H9 (cell line): ENCODE data around the gene TNIP2. TPM values are rescaled to one million over a fixed set of nuclear protein-coding genes. Genes with fewer than 3 reads are reported as not detected.

ENCODE experiments used
- DNase-seq: peaks from one replicate; pipeline ENCODE4 v3.0.0-alpha.2; 2017
- H2AFZ ChIP-seq: one replicate; pipeline ENCODE4 v1.6.1; 2013; ENCODE audit warnings: mild to moderate bottlenecking, low read length, control low read depth, moderate library complexity
- H2AK5ac ChIP-seq: 2 replicates; pipeline ENCODE4 v1.6.1; 2013; ENCODE audit warnings: low read length, control low read depth, mixed read lengths; ENCODE audit not compliant: insufficient read length
- H2BK120ac ChIP-seq: one replicate; pipeline ENCODE4 v1.6.1; 2013; ENCODE audit warnings: low read depth, mild to moderate bottlenecking, low read length, control low read depth, inconsistent platforms; ENCODE audit not compliant: poor library complexity, severe bottlenecking
- H2BK12ac ChIP-seq: 2 replicates; pipeline ENCODE4 v1.6.1; 2013; ENCODE audit warnings: low read length, control low read depth, mixed read lengths, low read depth; ENCODE audit not compliant: insufficient read length
- H2BK15ac ChIP-seq: 2 replicates; pipeline ENCODE4 v1.6.1; 2013; ENCODE audit warnings: low read depth, low read length, control low read depth
- H2BK20ac ChIP-seq: one replicate; pipeline ENCODE4 v1.6.1; 2013; ENCODE audit warnings: low read depth, mild to moderate bottlenecking, low read length, control low read depth, inconsistent platforms; ENCODE audit not compliant: poor library complexity, severe bottlenecking
- H2BK5ac ChIP-seq: 2 replicates; pipeline ENCODE4 v1.6.1; 2013; ENCODE audit warnings: low read length, control low read depth, mixed read lengths; ENCODE audit not compliant: insufficient read length
- H3K14ac ChIP-seq: 2 replicates; pipeline ENCODE4 v1.6.1; 2013; ENCODE audit warnings: low read length, control low read depth; ENCODE audit not compliant: insufficient read depth
- H3K18ac ChIP-seq: 2 replicates; pipeline ENCODE4 v1.6.1; 2013; ENCODE audit warnings: low read depth, mild to moderate bottlenecking, mixed read lengths, low read length, control low read depth; ENCODE audit not compliant: insufficient read length
- H3K23ac ChIP-seq: 2 replicates; pipeline ENCODE4 v1.6.1; 2013; ENCODE audit warnings: low read length, control low read depth, mixed read lengths, low read depth; ENCODE audit not compliant: insufficient read length
- H3K23me2 ChIP-seq: 2 replicates; pipeline ENCODE4 v1.6.1; 2013; ENCODE audit warnings: low read depth, mild to moderate bottlenecking, mixed read lengths, low read length, control low read depth; ENCODE audit not compliant: insufficient read length, poor library complexity, severe bottlenecking
- H3K27ac ChIP-seq: 2 replicates; pipeline ENCODE4 v1.5.1; 2013; ENCODE audit warnings: low read length, control low read depth, mixed read lengths, low read depth; ENCODE audit not compliant: insufficient read length
- H3K27me3 ChIP-seq: 2 replicates; pipeline ENCODE4 v1.6.1; 2013; ENCODE audit warnings: low read length, control low read depth, inconsistent platforms; ENCODE audit not compliant: insufficient read depth
- H3K4ac ChIP-seq: 2 replicates; pipeline ENCODE4 v1.6.1; 2013; ENCODE audit warnings: low read depth, mild to moderate bottlenecking, control low read depth, inconsistent platforms, low read length, moderate library complexity
- H3K4me1 ChIP-seq: 2 replicates; pipeline ENCODE4 v1.6.1; 2013; ENCODE audit warnings: low read length, control low read depth, inconsistent platforms; ENCODE audit not compliant: insufficient read depth
- H3K4me2 ChIP-seq: 2 replicates; pipeline ENCODE4 v1.6.1; 2013; ENCODE audit warnings: low read length, control low read depth, mixed read lengths; ENCODE audit not compliant: insufficient read length, insufficient read depth
- H3K56ac ChIP-seq: 2 replicates; pipeline ENCODE4 v1.6.1; 2013; ENCODE audit warnings: low read depth, mild to moderate bottlenecking, mixed read lengths, low read length, control low read depth; ENCODE audit not compliant: insufficient read length
- H3K79me1 ChIP-seq: 2 replicates; pipeline ENCODE4 v1.6.1; 2013; ENCODE audit warnings: low read depth, mild to moderate bottlenecking, moderate library complexity, low read length, control low read depth, inconsistent platforms; ENCODE audit not compliant: insufficient read depth, poor library complexity, severe bottlenecking
- H3K79me2 ChIP-seq: 2 replicates; pipeline ENCODE4 v1.6.1; 2013; ENCODE audit warnings: low read length, control low read depth, inconsistent platforms; ENCODE audit not compliant: insufficient read depth
- H3K9ac ChIP-seq: 2 replicates; pipeline ENCODE4 v1.6.1; 2013; ENCODE audit warnings: low read length, control low read depth, mixed read lengths; ENCODE audit not compliant: insufficient read length; ENCODE audit errors: extremely low read depth
- H3K9me3 ChIP-seq: one replicate; pipeline ENCODE4 v1.6.1; 2013; ENCODE audit warnings: low read depth, low read length, inconsistent platforms; ENCODE audit not compliant: control insufficient read depth
- H3T11ph ChIP-seq: one replicate; pipeline ENCODE4 v1.6.1; 2013; ENCODE audit warnings: mild to moderate bottlenecking, low read length, control low read depth, inconsistent platforms
- H4K20me1 ChIP-seq: one replicate; pipeline ENCODE4 v1.6.1; 2013; ENCODE audit not compliant: control insufficient read depth, insufficient read length, insufficient read depth
- H4K5ac ChIP-seq: 2 replicates; pipeline ENCODE4 v1.6.1; 2013; ENCODE audit warnings: low read depth, mild to moderate bottlenecking, mixed read lengths, low read length, control low read depth; ENCODE audit not compliant: insufficient read length
- H4K8ac ChIP-seq: replicated peaks from 2 replicates; pipeline ENCODE4 v1.6.1; 2013; ENCODE audit warnings: low read length, control low read depth, mixed read lengths, low read depth; ENCODE audit not compliant: insufficient read length
- H4K91ac ChIP-seq: 2 replicates; pipeline ENCODE4 v1.6.1; 2013; ENCODE audit warnings: low read depth, mild to moderate bottlenecking, moderate library complexity, mixed read lengths, low read length, control low read depth; ENCODE audit not compliant: insufficient read length
- H3K27ac Mint-ChIP-seq, 3 experiments: 2 replicates in 2 of 3; 3 replicates in 1 of 3; pipeline ENCODE4 v1.8.0; 2020 to 2021; ENCODE audit warnings: mixed read lengths in 3 of 3, mild to moderate bottlenecking in 1 of 3, moderate library complexity in 1 of 3
- H3K27me3 Mint-ChIP-seq: 2 replicates; pipeline ENCODE4 v1.8.0; 2021; ENCODE audit warnings: low read depth, mild to moderate bottlenecking, moderate library complexity, mixed read lengths
- H3K36me3 Mint-ChIP-seq, 3 experiments: 2 replicates in 2 of 3; 3 replicates in 1 of 3; pipeline ENCODE4 v1.8.0; 2020 to 2021; ENCODE audit warnings: low read depth in 3 of 3, mixed read lengths in 3 of 3; ENCODE audit not compliant: insufficient read depth in 1 of 3
- H3K4me1 Mint-ChIP-seq, 2 experiments: 2 replicates each; pipeline ENCODE4 v1.8.0; 2020; ENCODE audit warnings: mixed read lengths in 2 of 2
- H3K4me3 Mint-ChIP-seq, 2 experiments: 2 replicates in 1 of 2; 3 replicates in 1 of 2; pipeline ENCODE4 v1.8.0; 2020 to 2021; ENCODE audit warnings: mild to moderate bottlenecking in 2 of 2, mixed read lengths in 2 of 2, moderate library complexity in 1 of 2
- H3K9me3 Mint-ChIP-seq, 2 experiments: 2 replicates in 1 of 2; 3 replicates in 1 of 2; pipeline ENCODE4 v1.8.0; 2020; ENCODE audit warnings: mild to moderate bottlenecking in 2 of 2, mixed read lengths in 2 of 2, moderate library complexity in 1 of 2
- WGBS: extraction: QIAGEN DNeasy Blood & Tissue Kit; methylation state at CpG from one replicate; pipeline ENCODE4 v1.1.7; 2013; ENCODE audit warnings: missing lambda C conversion rate, low lambda C conversion rate, mixed read lengths; ENCODE audit not compliant: insufficient read length; ENCODE audit errors: extremely low coverage; 5-methylcytosine and 5-hydroxymethylcytosine counted together
- total RNA-seq: library from RNA; stranded (reverse); gene quantifications from 2 replicates; pipeline ENCODE4 v1.2.1, GENCODE V29; 2021
- TF ChIP-seq, protein P1 (sequence below): fragments of 200-600 bp; sonication (generic); conservative IDR thresholded peaks from 3 replicates; pipeline ENCODE4 v1.8.0; 2021; ENCODE audit warnings: antibody characterized with exemption, mild to moderate bottlenecking

Gene TNIP2
- total RNA-seq, 1 experiment from 2014 or later = 44.7 TPM

DNA sequence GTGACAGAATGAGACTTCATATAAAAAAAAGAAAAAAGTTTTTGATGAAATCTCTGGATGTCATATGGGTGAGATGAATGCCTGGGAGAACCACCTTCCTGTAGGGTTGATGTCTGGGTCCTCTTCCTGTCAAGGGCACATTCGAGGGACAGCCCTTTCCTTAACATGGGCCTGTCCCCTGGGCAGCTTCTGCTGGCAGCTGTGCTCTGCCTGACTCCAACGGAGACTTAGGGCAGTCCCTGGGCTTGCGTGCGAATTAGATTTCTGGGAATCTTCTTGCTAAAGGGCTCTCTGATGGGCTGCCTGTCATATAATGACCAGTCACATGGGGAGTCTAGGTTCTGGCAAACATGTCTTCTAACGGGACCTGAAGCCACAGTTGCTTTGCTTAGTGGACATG is 40.7 kb downstream of the TNIP2 start:
- Histone ChIP-seq H3K4me1 (no peaks in the 10 kb centered on the region), H4K8ac (no peak overlapping the region), H3K4me2 (no peak overlapping the region), H3K14ac (no peak overlapping the region), H2AK5ac (no peak overlapping the region), H4K91ac (no peak overlapping the region), H2BK15ac (no peak overlapping the region), H4K20me1 (no peaks in the 10 kb centered on the region), H2BK20ac (no peak overlapping the region), H3K23ac (no peak overlapping the region), H2BK120ac (no peak overlapping the region), H3K79me2 (no peaks in the 10 kb centered on the region), H3T11ph (no peak overlapping the region), H3K23me2 (no peaks in the 10 kb centered on the region), H3K56ac (no peak overlapping the region), H3K18ac (no peak overlapping the region), H3K4ac (no peak overlapping the region), H3K27ac (no peak overlapping the region), H3K79me1 (no peaks in the 10 kb centered on the region), H2BK5ac (no peak overlapping the region), H3K9ac (no peak overlapping the region), H3K9me3 (no peaks in the 10 kb centered on the region), H2BK12ac (no peak overlapping the region), H3K27me3 (no peaks in the 10 kb centered on the region), H2AFZ (no peak overlapping the region), H4K5ac (no peak overlapping the region)
- H3K4me3 Mint-ChIP-seq = no peak overlapping the region
- peaks cover 0 to 3% of the 10 kb centered on the region in 2 experiments; a peak in 1 of 5 replicates for H3K9me3 Mint-ChIP-seq
- WGBS = no CpG with 5 or more reads among the region's 5 CpGs
- peak overlapping the region in 1 of 3 experiments; percentile 44; a peak in 1 of 7 replicates for H3K27ac Mint-ChIP-seq
- H3K4me1 Mint-ChIP-seq = peaks cover 4 to 7% of the 10 kb centered on the region in 2 experiments; a peak in 3 of 4 replicates
- TF ChIP-seq, protein P1, sequence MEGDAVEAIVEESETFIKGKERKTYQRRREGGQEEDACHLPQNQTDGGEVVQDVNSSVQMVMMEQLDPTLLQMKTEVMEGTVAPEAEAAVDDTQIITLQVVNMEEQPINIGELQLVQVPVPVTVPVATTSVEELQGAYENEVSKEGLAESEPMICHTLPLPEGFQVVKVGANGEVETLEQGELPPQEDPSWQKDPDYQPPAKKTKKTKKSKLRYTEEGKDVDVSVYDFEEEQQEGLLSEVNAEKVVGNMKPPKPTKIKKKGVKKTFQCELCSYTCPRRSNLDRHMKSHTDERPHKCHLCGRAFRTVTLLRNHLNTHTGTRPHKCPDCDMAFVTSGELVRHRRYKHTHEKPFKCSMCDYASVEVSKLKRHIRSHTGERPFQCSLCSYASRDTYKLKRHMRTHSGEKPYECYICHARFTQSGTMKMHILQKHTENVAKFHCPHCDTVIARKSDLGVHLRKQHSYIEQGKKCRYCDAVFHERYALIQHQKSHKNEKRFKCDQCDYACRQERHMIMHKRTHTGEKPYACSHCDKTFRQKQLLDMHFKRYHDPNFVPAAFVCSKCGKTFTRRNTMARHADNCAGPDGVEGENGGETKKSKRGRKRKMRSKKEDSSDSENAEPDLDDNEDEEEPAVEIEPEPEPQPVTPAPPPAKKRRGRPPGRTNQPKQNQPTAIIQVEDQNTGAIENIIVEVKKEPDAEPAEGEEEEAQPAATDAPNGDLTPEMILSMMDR = no peak
- no peaks in the 10 kb centered on the region for H3K27me3 Mint-ChIP-seq
- H3K36me3 Mint-ChIP-seq = peaks cover 24 to 67% (median 52%) of the 10 kb centered on the region in 3 experiments; a peak in 6 of 7 replicates
- DNase-seq = no peak
